Neural progenitor cell (in vitro differentiated cells): ENCODE results near the gene GJA1.

ENCODE experiments used
- EZH2 ChIP-seq: fragments of 200-600 bp; sonication (generic); IDR thresholded peaks from 2 replicates; pipeline ENCODE4 v1.6.1; 2017; ENCODE audit warnings: antibody characterized with exemption, mild to moderate bottlenecking, moderate library complexity
- EZH2phosphoT487 ChIP-seq: fragments of 200-600 bp; sonication (generic); IDR thresholded peaks from 2 replicates; pipeline ENCODE4 v1.6.1; 2017; ENCODE audit warnings: antibody characterized with exemption
- TF ChIP-seq, protein P1 (sequence below): fragments of 200-600 bp; sonication (generic); IDR thresholded peaks from 2 replicates; pipeline ENCODE4 v1.5.1; 2017; ENCODE audit warnings: antibody characterized with exemption, mild to moderate bottlenecking

DNA sequence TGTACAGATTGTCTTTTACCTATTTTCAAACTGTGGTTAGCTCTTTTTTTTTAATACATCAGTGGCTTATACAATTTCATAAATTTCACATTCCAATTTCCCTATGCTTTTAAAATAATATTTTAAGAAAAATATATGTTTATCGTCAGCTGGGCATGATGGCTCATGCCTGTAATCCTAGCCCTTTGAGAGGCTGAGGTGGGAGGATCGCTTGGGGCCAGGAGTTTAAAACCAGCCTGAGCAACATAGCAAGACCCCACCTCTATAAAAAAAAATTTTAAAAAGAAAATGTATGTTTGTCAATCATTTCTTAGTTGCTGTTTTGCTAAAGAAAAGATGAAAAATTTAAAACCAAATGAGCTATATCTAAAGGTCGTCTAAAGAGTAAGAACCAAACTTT lies 3.4 kb downstream of the GJA1 start:
- no peak for TF ChIP-seq EZH2
- TF ChIP-seq, protein P1, sequence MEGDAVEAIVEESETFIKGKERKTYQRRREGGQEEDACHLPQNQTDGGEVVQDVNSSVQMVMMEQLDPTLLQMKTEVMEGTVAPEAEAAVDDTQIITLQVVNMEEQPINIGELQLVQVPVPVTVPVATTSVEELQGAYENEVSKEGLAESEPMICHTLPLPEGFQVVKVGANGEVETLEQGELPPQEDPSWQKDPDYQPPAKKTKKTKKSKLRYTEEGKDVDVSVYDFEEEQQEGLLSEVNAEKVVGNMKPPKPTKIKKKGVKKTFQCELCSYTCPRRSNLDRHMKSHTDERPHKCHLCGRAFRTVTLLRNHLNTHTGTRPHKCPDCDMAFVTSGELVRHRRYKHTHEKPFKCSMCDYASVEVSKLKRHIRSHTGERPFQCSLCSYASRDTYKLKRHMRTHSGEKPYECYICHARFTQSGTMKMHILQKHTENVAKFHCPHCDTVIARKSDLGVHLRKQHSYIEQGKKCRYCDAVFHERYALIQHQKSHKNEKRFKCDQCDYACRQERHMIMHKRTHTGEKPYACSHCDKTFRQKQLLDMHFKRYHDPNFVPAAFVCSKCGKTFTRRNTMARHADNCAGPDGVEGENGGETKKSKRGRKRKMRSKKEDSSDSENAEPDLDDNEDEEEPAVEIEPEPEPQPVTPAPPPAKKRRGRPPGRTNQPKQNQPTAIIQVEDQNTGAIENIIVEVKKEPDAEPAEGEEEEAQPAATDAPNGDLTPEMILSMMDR: no peak
- no peak for TF ChIP-seq EZH2phosphoT487
